ENCODE measurements around the gene MSLN.

The MSLN gene

GRCh38 chr16:761625-762513 is 1.3 kb downstream of the MSLN start:
- peaks cover 3% of the 10 kb centered on the region for H3K4me1 ChIP-seq (ENCODE audit: control insufficient read depth, insufficient read depth, low read length)
- no peaks in the 10 kb centered on the region for H3K27me3 ChIP-seq (ENCODE audit: control insufficient read depth, insufficient read depth, low read length, poor library complexity, severe bottlenecking)
- H3K36me3 ChIP-seq (ENCODE audit: control insufficient read depth, insufficient read depth, low read length) = no peaks in the 10 kb centered on the region
- no peaks in the 10 kb centered on the region for H3K9me3 ChIP-seq (ENCODE audit: control insufficient read depth, low read length)
- H3K4me3 ChIP-seq (ENCODE audit: insufficient read depth, low read depth, low read length) = no peak overlapping the region
- WGBS, 2 experiments = 84 to 85% methylated on average over 22 of the region's 22 CpGs
- H3K27ac ChIP-seq (ENCODE audit: insufficient read depth, low read depth, low read length, poor library complexity, severe bottlenecking) = no peak overlapping the region

DNA sequence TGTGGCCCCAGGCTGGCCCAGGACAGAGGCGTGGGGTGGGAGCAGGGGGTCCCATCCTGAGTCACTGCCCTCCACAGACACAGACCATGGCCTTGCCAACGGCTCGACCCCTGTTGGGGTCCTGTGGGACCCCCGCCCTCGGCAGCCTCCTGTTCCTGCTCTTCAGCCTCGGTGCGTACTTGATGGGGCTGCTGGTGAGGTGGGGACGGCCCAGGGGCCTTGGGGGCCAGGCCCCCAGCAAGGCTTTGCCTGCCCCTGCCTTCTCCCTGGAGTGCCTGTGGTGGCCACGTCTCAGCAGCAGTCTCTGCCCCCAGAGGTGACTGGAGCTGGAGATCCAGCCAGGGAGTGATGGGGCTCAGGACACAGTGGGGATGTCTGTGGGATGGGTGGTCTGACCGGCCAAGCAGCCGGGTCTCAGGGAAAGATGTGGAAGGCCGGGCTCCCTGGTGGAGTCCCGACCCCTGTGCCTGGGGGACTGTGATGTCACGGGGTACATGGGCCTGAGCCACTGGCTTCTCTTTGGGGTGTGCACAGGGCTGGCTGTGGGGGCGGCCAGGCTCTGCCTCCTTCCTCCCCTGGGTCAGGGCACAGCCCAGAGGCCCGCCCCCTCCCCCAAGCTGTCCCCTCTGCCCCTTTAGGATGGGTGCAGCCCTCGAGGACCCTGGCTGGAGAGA is 2.2 kb downstream of the MSLN start:
- H3K9me3 ChIP-seq (ENCODE audit: control insufficient read depth, low read length) = no peaks in the 10 kb centered on the region
- H3K27ac ChIP-seq (ENCODE audit: insufficient read depth, low read depth, low read length, poor library complexity, severe bottlenecking) = no peak overlapping the region
- no peak overlapping the region for H3K4me3 ChIP-seq (ENCODE audit: insufficient read depth, low read depth, low read length)
- no peaks in the 10 kb centered on the region for H3K36me3 ChIP-seq (ENCODE audit: control insufficient read depth, insufficient read depth, low read length)
- 91% methylated on average over 17 of the region's 17 CpGs for WGBS, 2 experiments
- H3K4me1 ChIP-seq (ENCODE audit: control insufficient read depth, insufficient read depth, low read length) = peaks cover 3% of the 10 kb centered on the region
- H3K27me3 ChIP-seq (ENCODE audit: control insufficient read depth, insufficient read depth, low read length, poor library complexity, severe bottlenecking) = no peaks in the 10 kb centered on the region

DNA sequence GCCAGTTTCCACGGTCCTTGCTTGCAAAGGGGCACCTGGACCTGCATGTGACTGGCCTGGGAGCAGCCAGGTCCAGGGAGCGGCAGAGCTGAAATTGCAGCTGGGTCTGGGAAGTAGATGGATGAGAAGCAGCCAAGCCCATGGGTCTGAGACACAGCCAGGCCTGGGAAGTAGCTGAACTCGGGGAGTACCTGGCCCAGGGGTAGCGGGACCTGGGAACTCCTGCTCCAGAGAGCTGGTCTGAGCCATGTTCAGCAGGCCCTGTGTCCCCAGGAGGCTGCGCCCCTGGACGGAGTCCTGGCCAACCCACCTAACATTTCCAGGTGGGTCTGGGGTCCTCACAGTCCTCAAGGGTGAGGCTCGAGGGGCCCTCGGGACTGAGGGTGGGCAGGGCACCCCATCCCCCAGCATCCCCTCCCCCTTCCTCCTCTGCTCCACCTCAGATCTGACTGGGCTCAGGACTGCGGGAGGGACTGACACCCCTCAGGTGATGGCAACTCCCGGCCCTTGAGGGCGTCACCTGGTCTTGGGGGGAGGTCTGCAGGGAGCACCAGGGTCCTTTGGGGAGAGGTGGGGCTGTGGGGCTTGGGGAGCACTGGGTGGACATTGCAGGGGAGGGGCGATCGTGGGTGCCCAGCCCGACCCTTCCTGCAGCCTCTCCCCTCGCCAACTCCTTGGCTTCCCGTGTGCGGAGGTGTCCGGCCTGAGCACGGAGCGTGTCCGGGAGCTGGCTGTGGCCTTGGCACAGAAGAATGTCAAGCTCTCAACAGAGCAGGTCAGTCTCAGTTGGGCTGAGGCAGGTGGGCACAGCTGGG is 3.0 kb downstream of the MSLN start:
- H3K36me3 ChIP-seq (ENCODE audit: control insufficient read depth, insufficient read depth, low read length) = no peaks in the 10 kb centered on the region
- H3K9me3 ChIP-seq (ENCODE audit: control insufficient read depth, low read length) = no peaks in the 10 kb centered on the region
- 94% methylated on average over 20 to 21 of the region's 21 CpGs for WGBS, 2 experiments
- no peaks in the 10 kb centered on the region for H3K27me3 ChIP-seq (ENCODE audit: control insufficient read depth, insufficient read depth, low read length, poor library complexity, severe bottlenecking)
- H3K27ac ChIP-seq (ENCODE audit: insufficient read depth, low read depth, low read length, poor library complexity, severe bottlenecking) = no peak overlapping the region
- H3K4me1 ChIP-seq (ENCODE audit: control insufficient read depth, insufficient read depth, low read length) = peaks cover 3% of the 10 kb centered on the region
- no peak overlapping the region for H3K4me3 ChIP-seq (ENCODE audit: insufficient read depth, low read depth, low read length)

DNA sequence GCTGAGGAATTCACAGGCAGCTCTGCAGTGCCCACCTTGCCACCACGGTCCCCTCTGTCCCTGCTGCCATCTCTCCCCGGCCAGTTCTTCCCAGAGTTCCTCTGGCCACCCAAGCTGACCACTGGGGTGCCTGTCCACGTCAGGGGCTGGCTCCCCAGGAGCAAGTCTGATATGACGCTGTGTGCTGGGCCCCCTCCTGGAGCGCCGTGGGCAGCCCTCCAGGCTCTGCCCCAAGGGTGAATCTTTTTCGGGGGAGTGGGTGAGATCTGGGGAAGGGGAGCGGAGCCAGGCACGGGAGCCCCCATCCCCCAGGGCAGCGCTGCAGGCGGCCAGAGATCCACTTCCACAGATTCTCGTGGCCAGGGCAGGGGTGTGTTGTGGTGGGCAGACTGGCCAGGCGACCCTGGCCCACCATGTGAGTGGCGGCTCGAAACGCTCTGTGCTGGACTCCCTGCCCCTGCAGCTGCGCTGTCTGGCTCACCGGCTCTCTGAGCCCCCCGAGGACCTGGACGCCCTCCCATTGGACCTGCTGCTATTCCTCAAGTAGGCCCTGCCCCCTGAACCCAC is 3.7 kb downstream of the MSLN start:
- WGBS, 2 experiments = 91 to 92% methylated on average over 20 of the region's 20 CpGs
- Histone ChIP-seq H3K27ac (ENCODE audit: insufficient read depth, low read depth, low read length, poor library complexity, severe bottlenecking) (no peak overlapping the region), H3K36me3 (ENCODE audit: control insufficient read depth, insufficient read depth, low read length) (no peaks in the 10 kb centered on the region), H3K27me3 (ENCODE audit: control insufficient read depth, insufficient read depth, low read length, poor library complexity, severe bottlenecking) (no peaks in the 10 kb centered on the region), H3K9me3 (ENCODE audit: control insufficient read depth, low read length) (no peaks in the 10 kb centered on the region), H3K4me1 (ENCODE audit: control insufficient read depth, insufficient read depth, low read length) (peaks cover 3% of the 10 kb centered on the region), H3K4me3 (ENCODE audit: insufficient read depth, low read depth, low read length) (no peak overlapping the region)

DNA sequence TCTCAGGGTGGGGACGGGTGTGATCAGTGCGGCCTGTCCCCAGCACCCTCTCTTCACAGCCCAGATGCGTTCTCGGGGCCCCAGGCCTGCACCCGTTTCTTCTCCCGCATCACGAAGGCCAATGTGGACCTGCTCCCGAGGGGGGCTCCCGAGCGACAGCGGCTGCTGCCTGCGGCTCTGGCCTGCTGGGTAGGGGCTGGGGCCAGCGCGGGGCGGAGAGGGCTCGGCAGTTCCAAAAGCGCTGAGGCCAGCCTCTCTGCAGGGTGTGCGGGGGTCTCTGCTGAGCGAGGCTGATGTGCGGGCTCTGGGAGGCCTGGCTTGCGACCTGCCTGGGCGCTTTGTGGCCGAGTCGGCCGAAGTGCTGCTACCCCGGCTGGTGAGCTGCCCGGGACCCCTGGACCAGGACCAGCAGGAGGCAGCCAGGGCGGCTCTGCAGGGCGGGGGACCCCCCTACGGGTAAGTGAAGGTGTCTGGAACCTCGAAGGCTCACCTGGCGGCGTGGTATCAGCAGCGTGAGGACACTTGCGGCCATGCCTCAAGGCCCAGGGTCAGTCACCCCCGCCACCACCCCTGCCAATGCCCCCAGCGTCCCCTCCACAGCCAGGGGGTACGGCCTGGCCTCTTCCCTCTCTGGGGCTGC is 4.4 kb downstream of the MSLN start:
- H3K4me3 ChIP-seq (ENCODE audit: insufficient read depth, low read depth, low read length) = no peak overlapping the region
- no peaks in the 10 kb centered on the region for H3K36me3 ChIP-seq (ENCODE audit: control insufficient read depth, insufficient read depth, low read length)
- H3K9me3 ChIP-seq (ENCODE audit: control insufficient read depth, low read length) = no peaks in the 10 kb centered on the region
- H3K27me3 ChIP-seq (ENCODE audit: control insufficient read depth, insufficient read depth, low read length, poor library complexity, severe bottlenecking) = no peaks in the 10 kb centered on the region
- 92% methylated on average over 38 of the region's 38 CpGs for WGBS, 2 experiments
- no peak overlapping the region for H3K27ac ChIP-seq (ENCODE audit: insufficient read depth, low read depth, low read length, poor library complexity, severe bottlenecking)
- H3K4me1 ChIP-seq (ENCODE audit: control insufficient read depth, insufficient read depth, low read length) = peaks cover 3% of the 10 kb centered on the region

GRCh38 chr16:765488-765865 is 4.9 kb downstream of the MSLN start:
- Histone ChIP-seq H3K9me3 (ENCODE audit: control insufficient read depth, low read length) (no peaks in the 10 kb centered on the region), H3K27ac (ENCODE audit: insufficient read depth, low read depth, low read length, poor library complexity, severe bottlenecking) (no peak overlapping the region), H3K4me1 (ENCODE audit: control insufficient read depth, insufficient read depth, low read length) (peaks cover 3% of the 10 kb centered on the region), H3K36me3 (ENCODE audit: control insufficient read depth, insufficient read depth, low read length) (no peaks in the 10 kb centered on the region), H3K4me3 (ENCODE audit: insufficient read depth, low read depth, low read length) (no peak overlapping the region), H3K27me3 (ENCODE audit: control insufficient read depth, insufficient read depth, low read length, poor library complexity, severe bottlenecking) (no peaks in the 10 kb centered on the region)
- 94 to 95% methylated on average over 29 of the region's 29 CpGs for WGBS, 2 experiments

DNA sequence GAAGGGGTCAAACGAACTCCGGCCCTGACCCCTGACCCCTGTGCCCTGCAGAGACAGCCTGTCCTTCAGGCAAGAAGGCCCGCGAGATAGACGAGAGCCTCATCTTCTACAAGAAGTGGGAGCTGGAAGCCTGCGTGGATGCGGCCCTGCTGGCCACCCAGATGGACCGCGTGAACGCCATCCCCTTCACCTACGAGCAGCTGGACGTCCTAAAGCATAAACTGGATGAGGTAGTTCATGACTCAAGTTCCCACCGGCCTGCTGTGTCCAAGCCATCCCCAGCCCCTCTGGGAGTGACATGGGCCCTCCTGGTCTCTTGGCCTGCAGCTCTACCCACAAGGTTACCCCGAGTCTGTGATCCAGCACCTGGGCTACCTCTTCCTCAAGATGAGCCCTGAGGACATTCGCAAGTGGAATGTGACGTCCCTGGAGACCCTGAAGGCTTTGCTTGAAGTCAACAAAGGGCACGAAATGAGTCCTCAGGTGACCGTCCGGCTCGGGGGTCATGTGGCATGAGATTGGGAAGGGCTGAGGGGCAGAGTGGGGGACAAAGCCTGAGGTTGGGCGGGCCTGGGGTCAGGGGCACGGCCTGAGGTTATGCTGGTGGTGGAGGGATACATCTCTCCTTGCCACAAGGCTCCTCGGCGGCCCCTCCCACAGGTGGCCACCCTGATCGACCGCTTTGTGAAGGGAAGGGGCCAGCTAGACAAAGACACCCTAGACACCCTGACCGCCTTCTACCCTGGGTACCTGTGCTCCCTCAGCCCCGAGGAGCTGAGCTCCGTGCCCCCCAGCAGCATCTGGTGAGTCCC is 5.7 kb downstream of the MSLN start:
- H3K4me3 ChIP-seq (ENCODE audit: insufficient read depth, low read depth, low read length) = no peak overlapping the region
- no peaks in the 10 kb centered on the region for H3K36me3 ChIP-seq (ENCODE audit: control insufficient read depth, insufficient read depth, low read length)
- WGBS, 2 experiments = 94% methylated on average over 29 of the region's 29 CpGs

GRCh38 chr16:766820-767640 is 6.5 kb downstream of the MSLN start:
- Histone ChIP-seq H3K36me3 (ENCODE audit: control insufficient read depth, insufficient read depth, low read length) (no peaks in the 10 kb centered on the region), H3K27me3 (ENCODE audit: control insufficient read depth, insufficient read depth, low read length, poor library complexity, severe bottlenecking) (no peaks in the 10 kb centered on the region), H3K4me1 (ENCODE audit: control insufficient read depth, insufficient read depth, low read length) (peaks cover under 1% of the 10 kb centered on the region), H3K9me3 (ENCODE audit: control insufficient read depth, low read length) (no peaks in the 10 kb centered on the region), H3K27ac (ENCODE audit: insufficient read depth, low read depth, low read length, poor library complexity, severe bottlenecking) (no peak overlapping the region), H3K4me3 (ENCODE audit: insufficient read depth, low read depth, low read length) (no peak overlapping the region)
- 87 to 88% methylated on average over 31 to 32 of the region's 48 CpGs for WGBS, 2 experiments

More for the DNA sequence above, 5.7 kb downstream of the MSLN start:
- H3K4me1 ChIP-seq (ENCODE audit: control insufficient read depth, insufficient read depth, low read length) = peaks cover 3% of the 10 kb centered on the region
- H3K9me3 ChIP-seq (ENCODE audit: control insufficient read depth, low read length) = no peaks in the 10 kb centered on the region
- no peak overlapping the region for H3K27ac ChIP-seq (ENCODE audit: insufficient read depth, low read depth, low read length, poor library complexity, severe bottlenecking)
- H3K27me3 ChIP-seq (ENCODE audit: control insufficient read depth, insufficient read depth, low read length, poor library complexity, severe bottlenecking) = no peaks in the 10 kb centered on the region
